SK-N-SH (cell line): ENCODE data around the gene CFAP57. TPM values are rescaled to one million over a fixed set of nuclear protein-coding genes. Genes with fewer than 3 reads are reported as not detected.
A peak's percentile ranks its signal among the peaks of the same experiment; 100 is the strongest.

Experiments
- CTCF ChIA-PET: fragments of 300-600, 350-600 bp; formaldehyde crosslinking; extraction: SDS; loops from one replicate; lab custom pipeline; 2021; lab: Yijun Ruan, JAX
- POLR2A ChIA-PET: fragments of 350-600 bp; sonication (Branson Sonifier 250); formaldehyde crosslinking; extraction: SDS; loops from one replicate; lab custom pipeline; 2020; ENCODE audit warnings: antibody characterized with exemption, inconsistent platforms; lab: Yijun Ruan, JAX
- DNase-seq: peaks from one replicate; pipeline ENCODE4 v3.0.0; 2012
- H2AFZ ChIP-seq: fragments of 200-600 bp; sonication (generic); 2 replicates; pipeline ENCODE4 v1.8.1; 2016; ENCODE audit warnings: antibody characterized with exemption, mild to moderate bottlenecking, low read depth
- H3F3A ChIP-seq: fragments of 200-600 bp; sonication (generic); replicated peaks from 2 replicates; pipeline ENCODE3; 2016; ENCODE audit warnings: antibody characterized with exemption, mild to moderate bottlenecking; ENCODE audit not compliant: insufficient read depth
- H3K27ac ChIP-seq, 2 experiments: fragments of 200-500 bp in 1 of 2; fragments of 200-600 bp in 1 of 2; sonication (Bioruptor generic) in 1 of 2; sonication (generic), shearing (Covaris generic) in 1 of 2; 2 replicates each; pipeline versions ENCODE4 v1.5.1 to v1.6.1; 2014 to 2016; ENCODE audit warnings: low read depth in 2 of 2, inconsistent platforms in 1 of 2, low read length in 1 of 2, mild to moderate bottlenecking in 1 of 2, mixed read lengths in 1 of 2
- H3K27me3 ChIP-seq: fragments of 200-600 bp; sonication (generic), shearing (Covaris generic); 2 replicates; pipeline ENCODE4 v1.6.1; 2016; ENCODE audit warnings: mixed run types; ENCODE audit not compliant: insufficient read depth
- H3K36me3 ChIP-seq, 2 experiments: fragments of 200-500 bp in 1 of 2; fragments of 200-600 bp in 1 of 2; sonication (Bioruptor generic) in 1 of 2; sonication (generic) in 1 of 2; replicated peaks in 1 of 2; 2 replicates each; pipeline versions ENCODE3 to v1.5.1; 2014 to 2016; ENCODE audit warnings: low read length in 1 of 2, mild to moderate bottlenecking in 1 of 2; ENCODE audit not compliant: insufficient read depth in 2 of 2, control insufficient read depth in 1 of 2
- H3K4me1 ChIP-seq, 2 experiments: fragments of 200-500 bp in 1 of 2; fragments of 200-600 bp in 1 of 2; sonication (Bioruptor generic) in 1 of 2; sonication (generic), shearing (Covaris generic) in 1 of 2; 2 replicates each; pipeline versions ENCODE4 v1.5.1 to v1.6.1; 2014 to 2016; ENCODE audit warnings: low read depth in 1 of 2, low read length in 1 of 2, mixed run types in 1 of 2; ENCODE audit not compliant: insufficient read depth in 2 of 2, control insufficient read depth in 1 of 2
- H3K4me2 ChIP-seq: fragments of 200-600 bp; sonication (generic), shearing (Covaris generic); 2 replicates; pipeline ENCODE4 v1.6.1; 2017; ENCODE audit warnings: mixed run types
- H3K4me3 ChIP-seq, 2 experiments: fragments of 200-500 bp in 1 of 2; fragments of 200-600 bp in 1 of 2; sonication (Bioruptor generic) in 1 of 2; sonication (generic), shearing (Covaris generic) in 1 of 2; 2 replicates each; pipeline versions ENCODE4 v1.5.1 to v1.8.1; 2014 to 2016; ENCODE audit warnings: low read depth in 2 of 2, inconsistent platforms in 1 of 2, low read length in 1 of 2, mild to moderate bottlenecking in 1 of 2, mixed read lengths in 1 of 2, moderate library complexity in 1 of 2
- H3K79me2 ChIP-seq: fragments of 200-600 bp; sonication (generic); 2 replicates; pipeline ENCODE4 v1.8.1; 2017; ENCODE audit warnings: mild to moderate bottlenecking; ENCODE audit not compliant: insufficient read depth
- H3K9ac ChIP-seq: fragments of 200-600 bp; sonication (generic); 2 replicates; pipeline ENCODE4 v1.6.1; 2017; ENCODE audit warnings: mixed run types
- H3K9me2 ChIP-seq: fragments of 200-600 bp; sonication (generic); 2 replicates; pipeline ENCODE4 v1.6.1; 2017; ENCODE audit warnings: mixed run types
- H3K9me3 ChIP-seq: fragments of 200-600 bp; sonication (generic); 2 replicates; pipeline ENCODE4 v1.6.1; 2017; ENCODE audit warnings: mixed run types, mild to moderate bottlenecking, moderate library complexity
- H4K20me1 ChIP-seq: fragments of 200-600 bp; sonication (generic); 2 replicates; pipeline ENCODE4 v1.6.1; 2017; ENCODE audit warnings: mild to moderate bottlenecking, mixed run types; ENCODE audit not compliant: insufficient read depth
- CHD2 ChIP-seq: fragments of 150-350 bp; IDR thresholded peaks from 2 replicates; pipeline ENCODE4 v1.6.1; 2018; ENCODE audit warnings: low read length; ENCODE audit not compliant: partially characterized antibody
- ELF1 ChIP-seq: IDR thresholded peaks from 2 replicates; pipeline ENCODE4 v1.4.0; 2012
- EP300 ChIP-seq, 2 experiments: IDR thresholded peaks; 2 replicates each; pipeline versions ENCODE4 v1.4.0 to v1.6.1; 2012; ENCODE audit warnings: borderline replicate concordance in 1 of 2, low read depth in 1 of 2, low read length in 1 of 2
- FOXM1 ChIP-seq: IDR thresholded peaks from 2 replicates; pipeline ENCODE4 v1.4.0; 2012; ENCODE audit warnings: low read depth, mild to moderate bottlenecking
- GABPA ChIP-seq: IDR thresholded peaks from 2 replicates; pipeline ENCODE4 v1.4.0; 2012; ENCODE audit warnings: low read depth, mild to moderate bottlenecking
- GATA2 ChIP-seq: sonication (generic); formaldehyde crosslinking; IDR thresholded peaks from 2 replicates; pipeline ENCODE4 v1.5.0; 2020; ENCODE audit warnings: mild to moderate bottlenecking, missing genetic modification reagents
- IRF3 ChIP-seq: fragments of 150-350 bp; IDR thresholded peaks from 2 replicates; pipeline ENCODE4 v1.6.1; 2016; ENCODE audit warnings: mild to moderate bottlenecking, low read depth, low read length
- JUND ChIP-seq: IDR thresholded peaks from 2 replicates; pipeline ENCODE4 v1.4.0; 2012
- MAX ChIP-seq: IDR thresholded peaks from 2 replicates; pipeline ENCODE4 v1.4.0; 2012; ENCODE audit warnings: low read depth
- MEF2A ChIP-seq: IDR thresholded peaks from 2 replicates; pipeline ENCODE4 v1.4.0; 2012; ENCODE audit warnings: low read depth, borderline replicate concordance
- NFIC ChIP-seq: IDR thresholded peaks from 2 replicates; pipeline ENCODE4 v1.4.0; 2012; ENCODE audit warnings: borderline replicate concordance
- POLR2AphosphoS5 ChIP-seq: IDR thresholded peaks from 2 replicates; pipeline ENCODE4 v1.6.1; 2012; ENCODE audit warnings: low read depth, low read length
- RAD21 ChIP-seq: IDR thresholded peaks from 2 replicates; pipeline ENCODE4 v1.6.1; 2012; ENCODE audit warnings: mild to moderate bottlenecking, low read length
- REST ChIP-seq: IDR thresholded peaks from 2 replicates; pipeline ENCODE4 v1.6.1; 2012; ENCODE audit warnings: mild to moderate bottlenecking, low read depth, low read length, moderate library complexity
- RFX5 ChIP-seq: IDR thresholded peaks from 2 replicates; pipeline ENCODE4 v1.6.1; 2012; ENCODE audit warnings: mild to moderate bottlenecking, improper control_type of control experiment, low read length
- RXRA ChIP-seq: IDR thresholded peaks from 2 replicates; pipeline ENCODE4 v1.4.0; 2012; ENCODE audit warnings: low read depth, mild to moderate bottlenecking, borderline replicate concordance
- SIN3A ChIP-seq: IDR thresholded peaks from 2 replicates; pipeline ENCODE4 v1.6.1; 2012; ENCODE audit warnings: low read depth, mild to moderate bottlenecking, low read length, moderate library complexity, borderline replicate concordance
- SMC3 ChIP-seq: IDR thresholded peaks from 2 replicates; pipeline ENCODE4 v1.6.1; 2012; ENCODE audit warnings: low read depth, low read length, improper control_type of control experiment
- TCF12 ChIP-seq: IDR thresholded peaks from 2 replicates; pipeline ENCODE4 v1.4.0; 2012
- TEAD4 ChIP-seq: IDR thresholded peaks from 2 replicates; pipeline ENCODE4 v1.4.0; 2012; ENCODE audit warnings: mild to moderate bottlenecking, borderline replicate concordance; ENCODE audit not compliant: insufficient read depth
- USF1 ChIP-seq: IDR thresholded peaks from 2 replicates; pipeline ENCODE4 v1.4.0; 2012; ENCODE audit warnings: low read depth, borderline replicate concordance
- USF2 ChIP-seq: fragments of 150-350 bp; IDR thresholded peaks from 2 replicates; pipeline ENCODE4 v1.6.1; 2017; ENCODE audit warnings: antibody characterized with exemption, low read length, low read depth, borderline replicate concordance
- YY1 ChIP-seq: IDR thresholded peaks from 2 replicates; pipeline ENCODE4 v1.4.0; 2012; ENCODE audit warnings: low read depth, mild to moderate bottlenecking
- ZBTB33 ChIP-seq: IDR thresholded peaks from 2 replicates; pipeline ENCODE4 v1.4.0; 2012; ENCODE audit warnings: low read depth, borderline replicate concordance
- WGBS: methylation state at CpG from one replicate; pipeline ENCODE4 v1.1.6; 2017; ENCODE audit warnings: low lambda C conversion rate; 5-methylcytosine and 5-hydroxymethylcytosine counted together
- polyA plus RNA-seq, 3 experiments: library from polyadenylated mRNA; depleted of rRNA; stranded (reverse); fragments of >200 nt; gene quantifications; 2 replicates each; pipeline ENCODE4 v1.2.3, GENCODE V29; 2012

The CFAP57 gene
- 0.36 and 0.60 TPM in 2 replicates for polyA plus RNA-seq (2012; rRNA removed)
- 0.42 and 0.44 TPM in 2 replicates for polyA plus RNA-seq (2012; cell fraction: cytosol; rRNA removed)
- 1.2 TPM in 2 replicates for polyA plus RNA-seq (2012; cell fraction: nucleus; rRNA removed)

GRCh38 chr1:43171876-43172526 is at the start of gene CFAP57, which contains the start of gene EBNA1BP2:
Gene CFAP57, plus strand, starts transcription at chr1:43172330. Its CDS starts 424 bp downstream, at chr1:43172754.
Gene EBNA1BP2, minus strand, starts transcription at chr1:43172290. Its CDS starts 172 bp downstream, at chr1:43172118.
- Histone ChIP-seq H2AFZ (peak within 1 kb of the TSS; percentile 65; the same call in 1 of the 2 replicates), H3K4me2 (peak within 1 kb of the TSS; percentile 91), H3K4me3 (peak within 1 kb of the TSS; percentile 83 to 100), H4K20me1 (no peaks in the 10 kb centered on the region; the same call in 1 of the 2 replicates), H3F3A (no peaks in the 10 kb centered on the region), H3K36me3 (peaks cover 36 to 37% of the 10 kb centered on the region in 2 experiments), H3K27ac (peak within 1 kb of the TSS; percentile 61 to 62; a peak in 2 of 4 replicates), H3K79me2 (peaks cover 34% of the 10 kb centered on the region), H3K9ac (peak within 1 kb of the TSS; percentile 73), H3K9me2 (no peaks in the 10 kb centered on the region), H3K9me3 (no peaks in the 10 kb centered on the region), H3K27me3 (no peaks in the 10 kb centered on the region; the same call in 1 of the 2 replicates), H3K4me1 (peaks cover 5 to 7% of the 10 kb centered on the region in 2 experiments; a peak in 2 of 4 replicates)
- DNase-seq: peak; percentile 88
- 1% methylated on average over 13 of the region's 45 CpGs for WGBS
- ChIA-PET CTCF (interaction anchor here (0.7 to 1.3 kb wide), 3 partner anchors 20 to 259 kb away, joined by 3 to 4 read pairs (median 3); no protein-coding TSS in a partner anchor), POLR2A (interaction anchor here (0.7 to 1.5 kb wide), 2 partner anchors 26 to 197 kb away, joined by 3 to 6 read pairs; no protein-coding TSS in a partner anchor)
- no peak for TF ChIP-seq USF2
- no peak for TF ChIP-seq ZBTB33
- TF ChIP-seq SIN3A: peak; percentile 95; the same call in 1 of the 2 replicates
- no peak for TF ChIP-seq NFIC
- no peak for TF ChIP-seq TEAD4
- no peak for TF ChIP-seq YY1
- peak; percentile 45 for TF ChIP-seq CHD2
- TF ChIP-seq USF1: no peak
- peak; percentile 93 for TF ChIP-seq ELF1
- TF ChIP-seq EP300 (IDR thresholded peaks at IDR 0.05; ENCODE audit: borderline replicate concordance in 1 of 2, low read depth in 1 of 2, low read length in 1 of 2): no peak
- no peak for TF ChIP-seq RFX5
- TF ChIP-seq JUND: no peak
- no peak for TF ChIP-seq FOXM1
- peak; percentile 96 for TF ChIP-seq GABPA
- no peak for TF ChIP-seq RXRA
- no peak for TF ChIP-seq SMC3
- TF ChIP-seq GATA2 (CRISPR knock-in tag): no peak
- peak; percentile 99 for TF ChIP-seq MAX
- no peak for TF ChIP-seq RAD21
- no peak for TF ChIP-seq TCF12
- peak; percentile 85 for TF ChIP-seq POLR2AphosphoS5
- TF ChIP-seq IRF3: no peak
- TF ChIP-seq REST: no peak
- no peak for TF ChIP-seq MEF2A
